Left lobe of liver (tissue), 2 donors: Measurements from ENCODE around the gene TCF3. TPM values are rescaled to one million over a fixed set of nuclear protein-coding genes. Genes with fewer than 3 reads are reported as not detected.

Source experiments
- ATAC-seq: fragments of 200-7000 bp; cut with Tn5 transposase; one replicate; pipeline ENCODE4 v1.9.1; 2020; ENCODE audit warnings: mild to moderate bottlenecking, moderate library complexity
- DNase-seq: peaks from one replicate; pipeline ENCODE4 v3.0.0-alpha.2; 2020; ENCODE audit warnings: low spot score
- total RNA-seq: library from RNA; stranded (reverse); gene quantifications from one replicate; pipeline ENCODE4 v1.2.1, GENCODE V29; 2021
- donor health status: DM: no; HTN: no; CAD: no; lungs with moderate emphysema.
- donor health status: DM: no; HTN: yes; CAD: no.

TCF3 gene
- total RNA-seq, 1 donor from 2014 or later = 14.2 TPM

GRCh38 chr19:1567848-1568227 lies 84.6 kb downstream of the TCF3 start:
- DNase-seq = no peak
- ATAC-seq = no peak

DNA sequence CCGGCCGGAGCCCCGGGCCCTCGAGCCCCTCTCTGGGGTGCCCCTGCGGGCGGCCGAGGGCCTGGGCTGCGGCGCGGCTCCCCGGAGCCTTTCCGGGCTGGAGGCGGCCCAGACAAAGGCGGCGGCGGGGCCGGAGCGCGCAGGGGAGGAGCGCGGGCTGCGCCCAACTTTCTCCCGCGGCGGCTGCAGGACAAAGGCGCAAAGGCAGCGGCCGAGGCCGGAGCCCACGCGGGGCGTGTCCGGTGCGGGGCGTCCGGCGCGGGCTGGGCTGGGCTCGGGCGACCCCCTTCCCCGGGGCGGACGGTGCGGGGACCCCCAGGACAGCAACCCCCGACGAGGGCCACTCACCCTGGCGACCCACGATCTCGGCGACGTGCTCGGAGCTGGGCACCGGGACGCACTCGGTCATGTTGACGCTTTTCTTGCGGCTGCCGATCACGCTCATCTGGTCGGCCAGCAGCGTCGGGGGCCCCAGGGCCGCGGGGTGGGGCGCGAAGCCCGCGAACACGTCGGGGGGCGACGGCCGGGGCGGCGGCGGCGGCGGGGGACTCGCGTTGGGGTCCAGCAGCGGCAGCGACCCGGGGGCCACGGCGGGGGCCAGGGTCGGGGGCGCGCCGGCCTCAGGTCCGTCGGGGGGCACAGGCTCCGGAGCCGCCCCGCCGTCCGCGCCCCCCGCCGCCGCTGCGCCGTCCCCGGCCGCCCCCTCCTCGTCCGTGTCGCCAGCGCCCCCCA lies 85.1 kb downstream of the TCF3 start:
- ATAC-seq (peak; percentile 54), DNase-seq (no peak)

- ATAC-seq (peak; percentile 7), DNase-seq (no peak)
Measured at GRCh38 chr19:1566392-1567115, 85.9 kb downstream of the TCF3 start.

DNA sequence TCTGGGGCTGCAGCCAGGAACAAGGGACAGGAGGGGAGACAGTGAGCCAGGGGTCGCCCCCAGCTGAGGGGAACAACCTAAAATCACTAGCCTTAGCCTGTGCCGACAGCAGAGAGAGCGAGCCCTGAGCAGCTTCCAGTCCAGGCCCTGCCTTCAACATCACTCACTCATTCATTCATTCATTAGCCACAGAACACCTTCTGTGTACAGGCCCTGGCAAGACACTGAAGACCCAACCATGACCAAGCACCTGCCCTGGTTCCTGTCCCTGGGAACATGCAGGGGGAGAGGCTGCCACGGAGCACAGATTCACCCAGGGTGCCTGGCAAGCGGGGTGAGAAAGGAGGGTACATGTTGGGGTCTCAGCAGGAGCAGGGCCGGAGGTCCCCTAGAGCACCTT lies 89.2 kb downstream of the TCF3 start:
- DNase-seq (no peak), ATAC-seq (no peak)

DNA sequence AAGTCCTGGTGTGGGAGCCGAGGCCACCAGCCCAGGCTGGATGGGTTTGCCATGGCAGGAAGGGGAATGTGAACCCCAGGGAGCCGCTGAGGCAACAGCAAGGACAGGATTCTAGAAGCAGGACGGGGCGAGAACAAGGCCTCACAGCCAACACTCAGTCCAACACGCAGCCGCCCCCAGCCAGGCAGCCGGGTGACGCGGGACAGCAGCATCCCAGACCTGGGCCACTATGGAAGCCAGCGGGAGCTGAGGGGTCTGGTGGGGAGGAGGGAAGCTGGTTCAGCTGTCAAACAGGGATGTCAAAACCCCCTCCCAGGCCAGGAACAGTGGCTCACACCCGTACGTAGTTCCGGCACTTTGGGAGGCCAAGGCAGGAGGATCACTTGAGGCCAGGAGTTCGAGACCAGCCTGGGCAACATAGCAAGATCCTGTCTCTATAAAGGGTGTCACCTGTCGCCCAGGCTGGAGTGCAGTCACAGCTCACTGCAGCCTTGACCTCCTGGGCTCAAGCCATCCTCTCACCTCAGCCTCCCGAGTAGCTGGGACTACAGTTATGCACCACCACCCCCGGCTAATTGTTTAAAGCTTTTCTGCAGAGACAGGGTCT lies 91.1 kb downstream of the TCF3 start:
- no peak for ATAC-seq
- no peak for DNase-seq

- no peak for DNase-seq
- no peak for ATAC-seq
Measured at GRCh38 chr19:1560286-1560882, 92.0 kb downstream of the TCF3 start.

Other genes with a start within 250 kb of the TCF3 start
- gene DAZAP1, start 245.0 kb downstream of the TCF3 start, total RNA-seq = 48.1 TPM
- 410 TPM for gene RPS15, start 214.2 kb downstream of the TCF3 start, total RNA-seq
- gene APC2, start 202.5 kb downstream of the TCF3 start, total RNA-seq = 0.13 TPM
- gene C19orf25, start 173.4 kb downstream of the TCF3 start, total RNA-seq = 19.2 TPM
- 4.8 TPM for gene PCSK4, start 162.3 kb downstream of the TCF3 start, total RNA-seq
- gene REEP6, start 161.4 kb downstream of the TCF3 start, total RNA-seq = 118 TPM
- 1.6 TPM for gene ADAMTSL5, start 139.6 kb downstream of the TCF3 start, total RNA-seq
- gene PLK5, start 128.5 kb downstream of the TCF3 start, total RNA-seq = not detected
- gene MEX3D, start 84.3 kb downstream of the TCF3 start, total RNA-seq = 11.4 TPM
- gene MBD3, start 59.8 kb downstream of the TCF3 start, total RNA-seq = 40.3 TPM
- 220 TPM for gene UQCR11, start 47.2 kb downstream of the TCF3 start, total RNA-seq
- gene ONECUT3, start 100.9 kb upstream of the TCF3 start, total RNA-seq = 0.03 TPM
- gene ATP8B3, start 159.7 kb upstream of the TCF3 start, total RNA-seq = 1.4 TPM
- 19.3 TPM for gene REXO1, start 195.9 kb upstream of the TCF3 start, total RNA-seq
- 11.9 TPM for gene KLF16, start 211.0 kb upstream of the TCF3 start, total RNA-seq
- gene ABHD17A, start 232.9 kb upstream of the TCF3 start, total RNA-seq = 29.4 TPM